ENCODE results near the gene CCDC91.

GRCh38 chr12:28209782-28210181 lies 19.5 kb downstream of the CCDC91 start:
- TF ChIP-seq CTCF (IDR thresholded peaks at IDR 0.05): no peak
- TF ChIP-seq POLR2A (IDR thresholded peaks at IDR 0.05): no peak
